Stimulated activated CD4-positive, alpha-beta T cell treated with anti-CD3 and anti-CD28 coated beads, Interleukin-12 subunit alpha, Interleukin-12 subunit beta, amount 100 ng/mL, for 4 hours (primary cell): ENCODE results near the gene BMPER.

Experiments used
- DNase-seq: peaks from one replicate; pipeline ENCODE4 v3.0.0-alpha.2; 2020

BMPER gene

DNA sequence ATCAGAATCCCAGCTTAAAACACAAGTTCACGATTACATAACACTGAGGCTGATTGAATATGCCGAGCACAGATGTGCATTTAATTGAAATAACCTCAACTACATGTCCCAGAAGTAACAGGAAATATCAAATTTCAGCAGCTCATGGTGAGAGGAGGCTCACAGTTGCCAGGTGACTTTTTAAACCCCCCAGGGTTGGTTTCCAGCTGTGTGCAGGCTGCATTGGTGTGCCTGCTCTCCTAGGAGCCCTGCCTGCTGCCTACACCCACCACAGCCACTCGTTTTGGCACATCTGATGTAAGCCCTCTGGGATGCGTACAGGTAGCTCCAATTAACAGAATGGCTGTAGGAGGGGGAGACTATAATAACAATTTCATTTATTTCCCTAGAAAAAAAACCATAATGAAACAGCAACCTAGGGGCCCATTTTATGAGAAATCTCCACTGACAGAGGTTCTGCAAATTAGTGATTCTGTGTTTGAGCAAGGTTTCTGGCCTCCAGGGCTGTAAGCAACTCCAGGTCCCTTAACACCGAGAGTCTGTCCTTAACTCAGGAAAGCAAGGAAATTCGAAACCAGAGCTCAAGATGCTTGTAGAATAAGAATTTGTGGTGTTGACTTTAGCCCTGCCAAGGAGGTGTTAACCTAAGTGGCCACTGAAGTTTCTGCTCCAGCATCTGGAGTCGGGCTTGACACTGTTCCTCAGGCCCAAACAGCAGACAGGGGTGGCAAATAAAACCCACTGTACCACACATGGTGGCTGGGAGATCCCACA is 161.9 kb downstream of the BMPER start:
- no peak for DNase-seq

DNA sequence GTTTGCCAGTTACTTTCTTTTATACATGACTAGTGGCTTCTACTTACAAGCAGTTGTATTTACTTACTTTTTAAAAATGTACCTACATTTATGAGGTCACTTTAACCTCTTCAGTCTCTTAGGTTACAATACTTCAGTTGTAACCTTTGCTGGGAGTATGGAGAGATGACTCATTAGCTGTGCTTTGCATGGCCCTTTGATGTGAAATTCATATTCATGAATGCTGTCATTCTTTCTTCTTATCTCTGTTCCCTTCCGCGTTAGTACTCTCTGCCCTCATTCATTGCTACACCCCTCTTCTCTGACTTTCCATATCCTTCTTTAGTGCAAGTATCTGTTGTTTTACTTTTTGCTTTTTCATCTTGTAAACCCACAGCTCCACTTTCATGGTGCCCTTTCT is 164.3 kb downstream of the BMPER start:
- no peak for DNase-seq

DNA sequence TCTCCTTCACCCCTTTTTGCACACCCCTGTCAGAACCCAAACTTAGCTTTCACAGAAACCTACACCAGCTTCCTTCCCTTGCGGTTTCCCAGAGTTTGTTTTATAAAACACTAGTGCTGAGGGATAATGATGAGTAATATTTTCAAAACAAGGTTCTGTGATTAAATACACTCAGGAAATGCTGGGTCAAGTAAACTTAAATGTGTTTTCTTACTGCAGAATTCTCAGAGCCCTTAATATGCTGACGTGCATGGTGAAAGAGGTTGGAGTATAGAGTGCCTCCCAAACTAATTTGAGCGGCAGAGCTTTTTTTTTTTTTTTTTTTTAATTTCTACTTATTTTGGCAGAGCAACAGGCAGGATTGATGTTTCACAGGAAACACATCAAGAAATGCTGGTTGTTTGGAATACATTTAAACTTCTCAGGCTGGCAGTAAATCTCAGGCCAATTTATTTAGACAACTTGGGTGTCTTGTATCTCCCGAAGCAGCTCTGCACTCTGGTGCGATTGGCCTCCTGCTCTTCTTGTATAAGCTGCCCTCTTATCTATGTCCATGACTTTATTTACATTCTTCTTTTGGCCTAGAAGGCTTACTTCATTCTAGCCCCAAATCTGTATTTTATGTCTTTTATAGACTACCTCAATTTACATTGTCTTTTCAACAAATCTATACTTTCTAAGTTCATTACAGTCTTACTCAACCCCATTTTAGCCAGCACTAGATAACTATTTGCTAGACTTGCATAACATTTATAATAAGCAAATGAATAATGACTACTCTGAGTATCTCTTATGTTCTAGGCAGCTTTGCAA is 165.4 kb downstream of the BMPER start:
- DNase-seq = no peak

DNA sequence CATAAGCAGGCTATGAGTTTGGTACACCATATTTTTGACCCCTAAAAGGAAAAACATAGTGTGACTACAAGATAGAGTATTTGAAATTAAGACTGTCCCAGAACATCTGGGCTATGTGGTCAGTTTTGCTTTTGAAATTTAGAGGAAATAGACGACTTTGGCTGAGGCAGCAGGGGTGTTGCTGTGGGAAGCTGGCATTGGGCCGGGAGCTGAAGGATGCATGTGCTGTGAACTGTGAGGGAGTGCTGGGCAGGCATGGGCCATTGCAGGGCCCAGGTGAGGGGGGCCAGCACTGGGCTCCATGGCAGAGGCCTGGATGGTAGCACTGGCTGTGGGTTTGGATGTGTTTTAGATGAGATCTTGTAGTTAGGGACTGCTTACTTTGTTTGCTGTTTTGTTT is 168.3 kb downstream of the BMPER start:
- DNase-seq = no peak

DNA sequence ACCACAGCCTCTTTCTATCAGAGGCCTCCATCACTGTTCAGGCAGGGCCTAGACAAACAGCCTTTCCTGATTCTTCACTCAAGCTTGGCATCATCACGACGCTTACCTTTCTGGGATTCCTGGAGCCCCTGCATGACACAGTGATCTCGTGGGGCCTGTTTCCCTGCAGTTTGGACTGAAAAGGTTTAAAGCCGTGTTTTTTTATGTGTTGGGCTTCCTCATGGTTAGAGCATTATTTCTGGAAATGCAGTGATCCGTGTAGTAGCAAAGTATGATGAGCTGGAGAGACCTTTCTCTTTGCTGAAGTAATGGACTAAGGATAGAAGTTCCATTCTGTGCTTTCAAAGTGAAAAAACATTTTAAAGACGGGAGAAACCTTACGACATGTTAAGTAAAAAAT is 169.1 kb downstream of the BMPER start:
- DNase-seq = no peak

DNA sequence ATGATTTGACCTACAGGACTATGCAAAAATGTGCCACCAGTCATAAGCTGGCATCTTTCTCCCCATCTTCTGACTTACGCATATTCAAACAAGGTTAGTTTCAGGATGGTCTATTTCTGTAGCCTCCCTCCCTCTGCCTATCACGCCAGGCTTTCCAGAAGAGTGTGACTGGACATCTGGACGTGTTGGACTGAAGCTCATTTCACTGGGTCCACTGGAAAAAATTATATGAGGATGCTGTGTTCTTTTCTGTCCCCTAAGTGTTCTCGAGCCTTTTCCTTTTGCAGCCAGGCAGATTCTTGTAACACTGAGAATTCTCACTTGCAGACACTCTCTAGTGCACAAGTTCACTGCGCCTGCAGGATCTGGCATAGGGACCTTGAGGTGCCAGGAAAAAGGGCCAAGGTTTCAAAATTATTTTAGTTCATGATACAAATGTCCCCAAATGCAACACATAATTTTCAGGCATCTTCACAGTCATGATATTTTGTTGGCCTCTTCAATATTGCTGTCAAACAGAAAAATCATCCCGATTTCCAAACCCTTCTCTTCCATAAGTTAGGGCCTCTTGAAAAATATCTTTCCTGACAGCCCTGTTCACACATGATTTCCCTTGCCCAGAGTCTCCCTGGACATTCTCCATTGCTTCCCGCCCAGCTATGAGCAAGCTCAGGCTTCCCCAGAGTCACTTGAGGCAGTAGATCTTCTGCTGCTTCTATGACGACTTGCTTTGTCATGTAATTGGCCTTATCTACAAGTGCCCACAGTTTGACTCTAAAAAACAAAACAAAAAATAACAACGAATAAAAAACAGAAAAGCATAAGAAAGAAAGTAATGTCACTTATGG is 170.4 kb downstream of the BMPER start:
- DNase-seq = no peak

DNA sequence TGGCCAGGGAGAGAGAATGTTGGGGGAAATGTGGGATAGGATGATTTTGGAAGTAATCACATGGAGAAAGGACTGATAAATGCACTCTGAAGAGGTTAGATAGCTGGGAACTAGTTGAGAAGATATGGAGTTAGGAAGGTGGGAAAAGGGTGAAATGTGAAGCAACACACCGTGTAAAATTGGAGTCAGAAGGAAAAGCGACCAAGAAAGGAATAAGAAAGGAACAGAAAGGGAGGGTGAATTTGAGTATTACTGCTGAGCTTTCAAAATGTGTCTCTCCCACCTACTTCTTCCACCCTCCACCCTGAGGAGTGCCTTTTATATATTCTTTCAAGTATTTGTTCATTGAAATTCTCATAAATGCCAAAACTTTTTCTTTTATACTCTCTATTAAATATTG is 171.8 kb downstream of the BMPER start:
- no peak for DNase-seq

DNA sequence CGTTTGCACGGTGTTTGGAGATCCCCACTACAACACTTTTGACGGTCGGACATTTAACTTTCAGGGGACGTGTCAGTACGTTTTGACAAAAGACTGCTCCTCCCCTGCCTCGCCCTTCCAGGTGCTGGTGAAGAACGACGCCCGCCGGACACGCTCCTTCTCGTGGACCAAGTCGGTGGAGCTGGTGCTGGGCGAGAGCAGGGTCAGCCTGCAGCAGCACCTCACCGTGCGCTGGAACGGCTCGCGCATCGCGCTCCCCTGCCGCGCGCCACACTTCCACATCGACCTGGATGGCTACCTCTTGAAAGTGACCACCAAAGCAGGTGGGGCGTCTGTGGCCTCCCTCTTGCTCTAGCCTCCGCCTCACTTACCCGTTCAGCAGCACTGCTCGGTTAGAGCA is 173.5 kb downstream of the BMPER start:
- DNase-seq = no peak

DNA sequence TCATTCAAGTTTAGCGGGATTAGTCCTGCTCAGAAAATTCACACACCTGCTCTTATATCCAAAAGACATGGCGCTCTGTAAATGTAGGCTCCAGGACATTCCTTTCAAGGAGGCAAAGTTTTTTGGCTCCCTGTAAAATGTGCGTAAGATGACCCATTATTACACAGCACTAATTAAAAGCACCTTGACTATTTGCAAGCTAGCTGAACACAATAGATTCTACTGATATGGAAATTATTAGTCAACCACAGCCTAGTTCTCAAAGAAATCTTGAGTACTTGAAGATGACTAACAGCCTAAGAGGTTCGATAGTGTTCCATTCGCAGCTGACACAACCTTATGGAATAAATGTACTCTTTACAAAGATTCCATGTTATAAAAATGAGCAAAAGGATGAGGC is 175.2 kb downstream of the BMPER start:
- no peak for DNase-seq

DNA sequence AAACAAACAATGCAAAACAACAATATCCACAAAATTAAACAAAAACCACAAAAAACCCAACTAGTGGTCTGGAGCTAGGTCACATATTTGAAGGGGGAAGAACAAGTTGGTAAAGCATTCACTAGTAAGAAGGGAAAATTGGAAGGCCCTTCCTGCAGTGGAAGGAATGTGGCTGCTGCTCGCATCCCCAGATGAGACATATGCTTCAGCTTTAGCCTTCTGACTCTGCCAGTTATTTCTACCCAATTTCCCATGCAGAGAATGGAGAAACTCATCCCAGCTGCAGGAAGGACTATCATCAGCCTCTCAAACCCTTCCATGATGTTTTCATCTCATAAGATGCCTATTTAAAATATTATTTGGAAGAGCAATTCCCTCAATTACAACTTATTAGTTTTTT is 176.6 kb downstream of the BMPER start:
- DNase-seq = no peak

DNA sequence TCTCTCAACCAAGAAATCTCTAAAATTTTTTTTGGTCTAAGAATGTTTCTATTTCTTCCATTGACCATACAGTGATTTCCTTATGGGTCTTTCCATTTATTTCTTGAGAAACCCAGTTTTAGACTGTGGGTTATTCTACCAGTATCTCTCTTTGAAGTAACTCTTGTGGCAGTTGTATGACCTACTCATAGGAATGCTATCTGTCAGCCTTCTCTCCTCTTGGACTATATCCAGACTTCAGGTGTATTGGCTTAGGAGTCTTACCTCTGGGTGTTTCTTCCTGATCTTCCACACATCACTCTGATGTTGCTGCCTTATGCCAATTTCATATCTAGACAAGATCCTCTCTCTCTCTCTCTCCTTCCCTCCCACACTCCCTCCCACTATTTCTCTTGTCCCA is 178.1 kb downstream of the BMPER start:
- DNase-seq = no peak

DNA sequence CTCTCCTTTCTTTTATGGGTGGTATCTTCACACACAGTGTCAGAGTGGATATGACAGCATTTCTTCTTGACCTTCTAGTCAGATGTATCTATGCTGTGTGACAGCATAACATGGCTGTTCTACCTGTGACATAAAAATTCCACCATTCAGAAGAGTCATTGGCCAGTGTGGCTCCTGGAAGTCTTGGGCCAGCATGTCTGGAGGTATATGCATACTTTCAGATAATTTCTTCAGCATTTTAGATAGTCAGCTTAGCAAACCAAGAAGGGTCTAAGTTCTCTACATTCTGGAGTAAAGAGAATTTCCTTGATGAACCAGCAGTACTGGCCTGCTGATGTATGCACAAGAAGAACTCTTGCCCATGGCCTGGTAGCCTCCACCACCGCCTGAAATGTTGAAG is 179.3 kb downstream of the BMPER start:
- DNase-seq = no peak

DNA sequence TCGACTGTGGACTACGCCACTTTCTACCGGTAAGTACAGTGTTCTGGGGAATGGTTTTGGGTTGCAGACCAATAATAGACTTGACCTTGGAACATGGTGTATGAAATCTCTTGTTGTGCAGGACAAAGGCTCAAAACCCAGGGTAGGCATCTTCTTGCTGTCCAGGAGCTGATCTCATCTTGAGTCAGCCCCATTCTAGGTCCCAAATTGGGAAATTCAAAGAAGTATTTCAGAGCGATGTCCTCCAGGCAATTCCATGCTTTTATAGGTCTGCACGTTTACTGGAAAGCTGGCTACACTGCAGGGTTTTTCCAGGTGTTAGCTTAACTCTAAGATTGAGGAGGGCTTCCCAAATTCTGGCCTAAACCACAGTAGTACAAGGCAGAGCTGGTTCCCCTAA is 180.7 kb downstream of the BMPER start:
- no peak for DNase-seq

DNA sequence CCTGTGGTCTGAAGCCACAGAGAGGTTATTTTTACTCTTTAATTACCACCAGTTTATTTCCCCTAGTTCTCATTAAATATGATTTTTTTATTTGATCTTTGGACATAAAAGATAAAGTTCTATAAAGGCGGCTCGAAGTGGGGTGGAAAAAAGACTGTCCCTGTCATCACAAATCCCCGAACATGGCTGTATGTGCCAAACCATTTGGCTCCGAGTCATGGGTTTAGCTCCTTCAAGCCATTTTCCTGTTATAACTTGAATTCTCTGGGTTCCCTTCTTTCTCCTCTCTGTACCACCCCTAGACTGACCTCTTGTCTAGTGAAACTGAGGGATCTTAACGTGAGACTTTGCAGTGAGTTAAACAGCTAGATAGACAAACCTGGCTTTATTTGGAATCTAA is 181.6 kb downstream of the BMPER start:
- DNase-seq = no peak

DNA sequence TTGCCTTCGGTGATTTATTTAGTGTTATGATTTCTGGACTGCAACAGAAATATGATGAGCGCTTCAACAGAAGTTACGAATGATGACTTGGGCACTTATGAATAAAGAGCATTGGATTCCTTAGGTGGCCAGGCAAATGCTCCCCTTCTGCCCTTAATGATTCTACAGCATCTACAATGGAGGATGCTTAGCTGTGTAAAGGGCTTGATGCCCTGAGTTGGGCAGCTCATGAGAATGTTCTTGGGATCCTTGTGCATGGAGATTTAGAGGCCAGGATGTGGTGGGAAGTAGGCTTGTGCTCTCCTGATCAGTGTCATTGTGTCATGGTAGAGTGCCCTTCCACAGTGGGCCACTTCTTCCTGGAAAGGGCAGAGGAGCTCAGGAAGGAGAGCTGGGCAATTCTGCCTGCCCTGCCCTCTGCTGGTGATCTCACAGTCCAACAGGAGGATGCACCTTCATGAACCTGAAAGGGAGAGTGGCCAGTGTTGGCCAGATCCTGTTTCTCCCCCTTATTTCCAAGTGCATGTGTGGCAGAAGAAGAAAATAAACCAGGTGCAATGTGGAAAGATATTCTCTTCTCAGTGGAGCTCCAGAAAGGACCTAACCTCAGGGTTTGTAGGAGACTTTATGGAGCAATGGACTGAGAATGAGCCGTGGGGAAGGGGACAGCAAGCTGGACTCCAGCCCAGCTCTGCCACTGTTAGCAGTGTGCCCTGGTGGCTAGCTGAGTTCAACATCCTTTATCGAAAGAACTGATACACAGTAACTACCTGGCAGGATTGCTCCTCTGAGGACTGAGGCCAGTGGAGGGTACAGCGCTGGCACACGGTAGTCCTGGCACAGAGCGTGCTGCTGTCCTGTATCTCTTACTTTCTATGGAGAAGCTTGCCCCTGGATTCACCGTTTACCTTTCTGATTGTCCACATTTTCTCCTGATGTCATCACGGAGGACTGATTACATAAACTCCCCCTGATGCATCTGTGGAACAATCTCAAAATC is 182.9 kb downstream of the BMPER start:
- DNase-seq = no peak

DNA sequence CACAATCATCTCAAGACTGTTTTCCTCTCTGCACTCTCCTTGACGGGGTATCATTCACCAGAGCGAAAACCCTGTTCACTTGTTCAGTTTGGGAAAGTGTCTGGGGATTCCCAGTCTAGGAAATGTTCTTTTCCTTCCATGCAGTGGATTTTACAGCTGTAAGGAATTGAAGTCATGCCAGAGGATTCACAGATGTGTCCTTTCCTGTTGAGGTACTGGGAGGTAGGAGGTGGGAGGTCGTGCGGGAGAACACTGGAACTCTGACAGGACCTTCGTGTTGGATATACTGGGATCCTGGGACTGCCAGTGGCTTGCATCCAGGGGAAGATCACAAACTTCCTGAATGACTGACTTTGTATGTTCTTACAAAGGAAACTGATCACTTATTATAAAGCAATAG is 185.5 kb downstream of the BMPER start:
- DNase-seq = no peak

DNA sequence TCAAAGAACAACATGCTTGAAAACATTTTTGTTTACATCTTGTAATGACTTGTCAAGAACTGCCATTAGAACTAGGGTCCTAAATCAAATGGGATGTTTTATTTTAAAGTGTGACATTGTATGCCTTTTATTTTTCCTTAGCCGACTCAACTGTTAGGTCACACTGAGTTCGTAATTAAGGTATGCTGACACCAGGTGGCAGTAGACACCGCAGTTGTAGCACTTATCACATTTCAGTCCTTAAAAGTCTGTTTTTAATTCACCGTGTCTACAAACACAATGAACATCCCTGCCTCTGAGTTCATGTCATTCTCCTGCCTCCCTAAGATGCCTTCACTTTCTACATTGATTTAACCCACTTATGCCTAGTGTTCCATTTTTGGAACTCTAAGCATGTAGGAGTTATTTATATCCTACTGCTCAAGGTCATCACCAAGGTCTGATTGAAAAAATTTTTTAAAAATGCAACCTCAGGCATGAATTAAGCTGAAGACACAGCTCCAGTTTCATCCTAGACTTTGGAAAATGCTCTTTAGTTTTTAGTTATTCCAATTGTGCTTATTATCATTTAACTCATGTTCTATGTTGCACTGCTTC is 186.1 kb downstream of the BMPER start:
- no peak for DNase-seq

DNA sequence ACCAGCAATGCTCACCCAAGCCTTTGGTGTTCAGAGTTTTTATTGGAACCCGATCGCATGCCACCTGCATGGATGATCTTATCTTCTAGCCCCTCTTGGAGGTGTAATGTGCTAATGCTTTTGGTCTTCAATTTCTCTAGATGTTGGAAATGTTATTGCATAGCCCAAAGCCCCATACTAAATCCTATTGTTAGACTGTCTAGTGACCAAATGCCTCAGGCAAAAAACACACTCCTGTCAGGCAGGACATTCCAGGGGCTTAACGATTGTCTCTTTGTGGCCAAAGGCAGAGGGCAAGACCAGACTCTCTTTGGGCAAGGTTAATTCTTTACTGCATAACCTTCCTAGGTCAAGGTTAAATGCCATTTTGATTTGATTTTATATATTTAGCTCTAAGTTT is 187.9 kb downstream of the BMPER start:
- no peak for DNase-seq

DNA sequence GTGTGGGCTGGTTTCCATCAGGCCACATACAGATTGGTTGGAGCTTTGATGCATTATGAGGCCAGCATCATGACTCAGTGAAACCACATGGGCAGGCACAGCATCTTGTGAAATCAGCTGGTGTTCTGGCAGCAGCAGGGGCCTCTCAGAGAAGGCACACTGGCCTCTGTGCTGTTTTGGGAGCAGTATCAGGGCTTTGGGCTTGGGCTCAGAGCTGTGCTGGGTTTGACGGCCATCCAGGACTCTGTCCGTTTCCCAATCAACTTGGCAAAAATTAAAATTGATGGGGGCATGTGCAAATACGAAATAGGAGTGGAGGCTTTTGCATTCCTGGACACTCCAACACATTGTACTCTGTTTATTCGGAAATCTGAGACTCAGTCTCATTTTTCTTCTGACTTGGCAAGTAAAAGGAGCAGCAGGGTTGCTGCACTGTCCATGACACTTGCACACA is 190.9 kb downstream of the BMPER start:
- DNase-seq = no peak

DNA sequence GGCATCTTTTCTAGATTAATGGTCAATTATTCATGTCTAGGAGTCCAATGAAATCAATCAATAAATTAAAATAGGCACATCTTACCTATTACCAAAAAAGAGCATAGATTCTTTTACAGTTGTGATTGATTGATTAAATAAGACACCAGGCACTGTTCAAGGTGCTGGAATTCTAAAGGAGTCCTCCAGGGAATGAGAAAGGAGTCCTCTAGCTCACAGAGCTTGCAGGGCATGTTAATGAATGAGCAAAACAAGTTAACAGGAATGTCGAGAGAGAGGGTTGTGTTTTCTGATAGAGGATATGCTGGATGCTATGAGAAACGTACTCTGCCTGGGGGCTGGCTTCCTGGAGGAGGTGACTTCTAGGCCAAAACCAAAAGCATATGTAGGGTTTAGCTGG is 191.4 kb downstream of the BMPER start:
- DNase-seq = no peak

DNA sequence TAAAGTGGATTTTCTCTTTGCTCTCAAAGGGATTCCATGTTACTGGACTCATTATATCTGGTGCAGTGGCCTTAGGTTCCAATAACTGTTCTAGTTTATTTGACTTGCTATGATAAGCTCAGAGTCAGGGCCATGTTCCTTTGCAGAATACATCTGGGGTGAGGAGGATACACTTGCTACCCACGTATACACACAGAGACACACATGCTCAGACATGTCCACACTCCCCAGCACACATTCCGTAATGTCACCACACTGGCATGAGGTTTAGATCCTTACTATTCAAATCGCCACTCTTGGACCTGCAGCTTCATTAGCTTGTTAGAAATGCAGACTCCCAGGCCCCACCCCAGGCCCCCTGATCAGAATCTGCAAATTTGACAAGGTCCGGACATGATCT is 195.3 kb downstream of the BMPER start:
- no peak for DNase-seq

DNA sequence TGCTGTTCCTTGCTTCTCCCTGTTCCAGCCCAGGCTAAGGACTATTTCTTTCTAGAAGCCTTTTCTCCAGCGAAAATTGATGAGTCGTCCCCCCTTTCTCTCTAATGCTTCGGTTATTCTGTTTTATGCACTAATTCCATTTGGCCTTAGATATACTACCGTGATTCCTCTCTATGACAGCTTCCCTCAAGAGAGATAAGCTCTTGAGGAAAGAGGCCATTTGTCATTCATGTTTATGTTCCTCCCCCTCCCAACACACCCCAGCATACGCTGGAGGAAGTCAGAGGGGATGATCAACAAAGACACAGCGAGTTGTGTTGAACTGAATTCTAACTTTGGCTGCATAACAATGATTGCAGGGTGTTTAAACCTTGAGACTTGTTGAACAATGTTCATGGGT is 198.8 kb downstream of the BMPER start:
- no peak for DNase-seq
